T47D (cell line): ENCODE results near the gene PLIN5.

Experiments used
- DNase-seq, 2 experiments: peaks; one replicate each; pipeline versions ENCODE4 v3.0.0 to v3.0.0-alpha.2; 2011 to 2012; ENCODE audit warnings: low read depth in 1 of 2, low spot score in 1 of 2
- JUND ChIP-seq: IDR thresholded peaks from 2 replicates; pipeline ENCODE4 v1.6.1; 2012; ENCODE audit warnings: low read depth
- in situ Hi-C: cut with HindIII; loops from 2 replicates; pipeline ENCODE4 v1.10.0; 2016; ENCODE audit warnings: low sequenced_read_pairs, low pct_unique_long_range_greater_than_20kb

The PLIN5 gene

GRCh38 chr19:4501691-4502090 is 33.3 kb downstream of the PLIN5 start:
- in situ Hi-C loops = no loop called here
- TF ChIP-seq JUND = no peak
- DNase-seq = no peak

DNA sequence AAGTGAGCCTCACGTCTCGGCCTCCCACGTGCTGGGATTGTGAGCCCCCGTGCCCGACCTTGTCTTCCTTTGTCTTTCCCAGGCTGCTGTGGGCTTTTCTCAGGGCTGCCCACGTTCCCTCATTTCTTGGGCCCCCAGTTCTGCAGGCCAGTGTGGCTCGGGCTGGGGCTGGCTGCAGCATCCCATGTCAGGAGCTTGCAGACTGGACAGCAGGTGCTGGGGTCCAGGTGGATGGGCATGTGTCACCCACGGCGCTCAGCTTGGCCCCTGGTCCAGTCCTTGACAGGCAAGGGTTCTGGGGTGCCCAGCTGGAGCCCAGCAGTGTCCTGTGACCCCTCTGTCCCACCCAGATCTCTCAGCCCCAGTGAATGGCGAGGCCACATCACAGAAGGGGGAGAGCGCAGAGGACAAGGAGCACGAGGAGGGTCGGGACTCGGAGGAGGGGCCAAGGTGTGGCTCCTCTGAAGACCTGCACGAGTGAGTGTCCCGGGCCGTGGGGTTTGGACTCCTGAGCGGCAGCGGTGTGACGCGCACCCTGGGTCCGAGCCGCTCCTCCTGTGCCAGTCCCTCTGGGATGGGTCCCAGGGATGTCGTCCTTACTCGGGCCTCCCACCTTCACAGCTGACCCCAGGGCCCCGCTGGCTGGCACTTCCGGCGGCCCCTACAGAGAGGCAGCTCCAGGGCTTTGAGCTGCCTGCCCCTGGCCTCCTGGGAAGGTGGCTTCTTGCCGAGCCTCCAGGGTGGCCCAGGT is 34.0 kb downstream of the PLIN5 start:
- TF ChIP-seq JUND = no peak
- in situ Hi-C loops = no loop called here
- no peak for DNase-seq

- no peak for DNase-seq
- in situ Hi-C loops = no loop called here
- no peak for TF ChIP-seq JUND
Observed at GRCh38 chr19:4499855-4500254, 35.2 kb downstream of the PLIN5 start.

GRCh38 chr19:4499318-4499717 is 35.7 kb downstream of the PLIN5 start:
- in situ Hi-C loops = no loop called here
- no peak for TF ChIP-seq JUND
- DNase-seq = no peak

- in situ Hi-C loops = no loop called here
Observed at GRCh38 chr19:4498694-4499093, 36.3 kb downstream of the PLIN5 start.

GRCh38 chr19:4497770-4498389 is 37.1 kb downstream of the PLIN5 start:
- TF ChIP-seq JUND = no peak
- no peak for DNase-seq
- in situ Hi-C loops = no loop called here

More at GRCh38 chr19:4498694-4499093, 36.3 kb downstream of the PLIN5 start:
- no peak for DNase-seq
- TF ChIP-seq JUND = no peak

GRCh38 chr19:4496304-4496703 is 38.7 kb downstream of the PLIN5 start:
- no peak for TF ChIP-seq JUND
- no peak for DNase-seq
- in situ Hi-C loops = no loop called here

DNA sequence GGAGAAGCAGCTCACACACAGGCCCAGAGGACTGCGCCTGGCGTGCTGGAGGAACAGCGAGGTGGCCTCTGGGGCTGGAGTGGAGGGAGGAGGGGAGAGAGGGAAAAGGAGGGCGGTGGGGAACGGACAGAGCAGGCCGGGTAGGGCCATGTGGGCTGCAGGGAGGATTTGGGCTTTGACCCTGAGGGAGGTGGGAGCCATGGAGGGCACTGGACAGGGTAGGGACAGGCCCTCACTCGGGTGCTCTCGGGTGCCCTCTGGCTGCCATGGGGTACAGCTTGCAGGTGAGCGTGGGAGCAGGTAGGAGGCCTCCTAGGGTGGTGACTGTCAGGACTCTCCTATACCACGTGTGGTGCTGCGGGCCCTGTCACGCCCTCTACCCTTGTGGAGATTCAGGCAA is 39.6 kb downstream of the PLIN5 start:
- peak in 1 of 2 experiments; percentile 34 for DNase-seq
- in situ Hi-C loops = no loop called here

DNA sequence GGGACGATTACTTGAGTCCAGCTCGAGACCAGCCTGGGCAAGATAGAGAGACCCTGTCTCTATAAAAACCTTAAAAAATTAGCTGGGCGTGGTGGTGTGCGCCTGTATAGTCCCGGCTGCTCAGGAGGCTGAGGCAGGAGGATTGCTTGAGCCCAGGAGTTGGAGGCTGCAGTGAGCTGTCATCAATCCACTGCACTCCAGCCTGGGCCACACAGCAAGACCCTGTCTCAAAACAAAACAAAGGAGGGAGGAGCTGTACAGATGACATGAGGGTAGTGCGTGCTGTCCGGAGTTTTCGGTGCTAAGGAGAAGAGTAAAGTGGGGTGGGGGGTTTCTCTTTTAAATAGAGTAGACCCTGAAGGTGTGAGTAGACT is 40.3 kb downstream of the PLIN5 start:
- in situ Hi-C loops = no loop called here
- no peak for DNase-seq
- no peak for TF ChIP-seq JUND

More for the DNA sequence above, 39.6 kb downstream of the PLIN5 start:
- TF ChIP-seq JUND = no peak

DNA sequence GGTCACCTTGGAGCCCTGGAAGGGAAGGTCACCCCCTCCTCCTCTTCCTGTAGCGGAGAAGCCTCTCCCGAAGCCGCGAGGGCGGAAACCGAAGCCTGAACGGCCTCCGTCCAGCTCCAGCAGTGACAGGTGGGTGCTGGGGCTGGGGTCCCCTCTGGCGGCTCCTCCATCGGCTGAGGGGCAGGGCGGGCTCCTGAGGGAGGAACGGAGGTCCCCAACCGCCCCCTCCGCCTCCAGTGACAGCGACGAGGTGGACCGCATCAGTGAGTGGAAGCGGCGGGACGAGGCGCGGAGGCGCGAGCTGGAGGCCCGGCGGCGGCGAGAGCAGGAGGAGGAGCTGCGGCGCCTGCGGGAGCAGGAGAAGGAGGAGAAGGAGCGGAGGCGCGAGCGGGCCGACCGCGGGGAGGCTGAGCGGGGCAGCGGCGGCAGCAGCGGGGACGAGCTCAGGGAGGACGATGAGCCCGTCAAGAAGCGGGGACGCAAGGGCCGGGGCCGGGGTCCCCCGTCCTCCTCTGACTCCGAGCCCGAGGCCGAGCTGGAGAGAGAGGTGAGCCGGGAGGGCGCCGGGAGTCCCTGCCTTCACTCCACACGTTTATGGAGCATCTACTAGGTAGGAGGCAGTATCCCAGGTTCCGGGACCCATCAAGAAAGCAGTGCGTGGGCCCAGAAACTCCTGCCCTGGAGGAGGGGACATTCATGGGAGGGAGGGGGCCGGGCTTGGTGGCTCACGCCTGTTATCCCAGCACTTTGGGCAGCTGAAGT is 40.9 kb downstream of the PLIN5 start:
- in situ Hi-C loops = no loop called here
- DNase-seq = no peak
- TF ChIP-seq JUND = no peak

DNA sequence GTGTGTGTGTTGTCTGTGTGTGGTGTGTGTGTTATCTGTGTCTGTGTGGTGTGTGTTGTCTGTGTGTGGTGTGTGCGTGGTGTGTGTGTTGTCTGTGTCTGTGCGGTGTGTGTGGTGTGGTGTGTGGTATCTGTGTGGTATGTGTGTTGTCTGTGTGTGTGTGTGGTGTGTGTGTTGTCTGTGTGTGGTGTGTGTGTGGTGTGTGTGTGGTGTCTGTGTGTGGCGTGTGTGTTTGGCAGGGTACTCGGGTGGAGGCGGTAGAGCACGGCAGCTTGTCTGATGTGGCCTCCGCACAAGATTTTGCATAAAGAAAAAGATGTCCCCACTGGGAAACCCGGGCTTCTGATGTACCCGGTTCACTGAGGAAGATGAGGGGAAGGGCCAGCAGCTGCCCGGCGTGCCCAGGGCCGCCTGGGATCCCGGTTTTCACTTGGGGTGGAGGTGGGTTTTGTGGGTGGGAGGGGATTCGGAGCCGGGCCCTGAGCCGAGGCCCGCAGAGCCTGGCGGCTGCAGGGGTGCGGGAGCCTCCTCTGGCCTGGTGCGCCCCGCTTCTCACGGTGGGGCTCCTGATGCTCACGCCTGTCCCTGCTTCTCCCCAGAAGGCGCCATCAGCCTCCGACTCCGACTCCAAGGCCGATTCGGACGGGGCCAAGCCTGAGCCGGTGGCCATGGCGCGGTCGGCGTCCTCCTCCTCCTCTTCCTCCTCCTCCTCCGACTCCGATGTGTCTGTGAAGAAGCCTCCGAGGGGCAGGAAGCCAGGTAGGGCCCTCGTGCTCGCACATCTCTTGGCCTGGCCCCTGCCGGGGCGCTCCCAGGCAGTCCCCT is 41.7 kb downstream of the PLIN5 start:
- in situ Hi-C loops = no loop called here
- no peak for TF ChIP-seq JUND
- no peak for DNase-seq

DNA sequence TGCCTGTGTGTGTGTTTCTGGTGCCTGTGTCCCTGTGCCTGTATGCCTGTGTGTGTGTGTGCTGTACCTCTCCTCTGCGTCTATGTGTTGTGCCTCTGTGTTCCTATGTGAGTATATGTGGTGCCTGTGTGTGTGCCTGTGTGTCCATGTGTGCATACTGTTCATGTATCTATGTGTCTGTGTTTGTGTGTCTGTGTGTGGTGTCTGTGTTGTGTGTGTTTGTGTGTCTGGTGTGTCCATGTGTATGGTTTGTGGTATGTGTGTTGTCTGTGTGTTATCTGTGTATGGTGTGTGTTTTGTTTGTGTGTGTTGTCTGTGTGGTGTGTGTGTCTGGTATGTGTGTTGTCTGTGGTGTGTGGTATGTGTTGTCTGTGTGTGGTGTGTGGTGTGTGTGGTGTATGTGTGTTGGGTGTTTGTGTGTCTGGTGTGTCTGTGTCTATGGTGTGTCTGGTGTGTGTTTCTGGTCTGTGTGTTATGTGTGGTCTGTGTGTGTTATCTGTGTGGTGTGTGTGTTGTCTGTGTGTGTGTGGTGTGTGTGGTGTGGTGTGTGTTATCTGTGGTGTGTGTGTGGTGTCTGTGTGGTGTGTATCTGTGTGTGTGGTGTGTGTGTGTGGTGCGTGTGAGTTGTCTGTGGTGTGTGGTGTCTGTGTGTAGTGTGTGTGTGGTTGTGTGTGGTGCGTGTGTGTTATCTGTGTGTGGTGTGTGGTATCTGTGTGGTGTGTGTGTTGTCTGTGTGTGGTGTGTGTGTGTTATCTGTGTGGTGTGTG is 42.5 kb downstream of the PLIN5 start:
- in situ Hi-C loops = no loop called here
- no peak for DNase-seq
- TF ChIP-seq JUND = no peak
